Thyroid gland (tissue), 4 donors: ENCODE measurements around the gene ACSL3. TPM values are rescaled to one million over a fixed set of nuclear protein-coding genes. Genes with fewer than 3 reads are reported as not detected.

ENCODE experiments used
- DNase-seq, 2 donors: peaks; one replicate each; pipeline ENCODE4 v3.0.0-alpha.2; 2019
- H3K27ac ChIP-seq, 3 donors: fragments of 200-600 bp; sonication (generic); 1 replicate in 2 of 3; 2 replicates in 1 of 3; pipeline ENCODE4 v1.5.1; 2016 to 2019; ENCODE audit warnings: mild to moderate bottlenecking in 1 of 3, moderate library complexity in 1 of 3
- H3K27me3 ChIP-seq: fragments of 200-600 bp; sonication (generic); one replicate; pipeline ENCODE4 v1.5.1; 2019
- H3K36me3 ChIP-seq, 2 donors: fragments of 200-600 bp; sonication (generic); one replicate each; pipeline ENCODE4 v1.5.1; 2016 to 2019
- H3K4me1 ChIP-seq, 2 donors: fragments of 200-600 bp; sonication (generic); one replicate each; pipeline ENCODE4 v1.5.1; 2017 to 2019
- H3K4me3 ChIP-seq, 3 donors: fragments of 200-600 bp; sonication (generic); replicated peaks in 1 of 3; 1 replicate in 2 of 3; 2 replicates in 1 of 3; pipeline ENCODE4 v1.5.1; 2016; ENCODE audit warnings: mild to moderate bottlenecking in 1 of 3
- H3K9me3 ChIP-seq: fragments of 200-600 bp; sonication (generic); one replicate; pipeline ENCODE4 v1.5.1; 2017
- CTCF ChIP-seq, 6 experiments: fragments of 200-600 bp in 3 of 6; fragments of 450-650 bp in 3 of 6; sonication (generic) in 3 of 6; IDR thresholded peaks; one replicate each; pipeline ENCODE4 v1.5.1; 2016 to 2019; ENCODE audit warnings: antibody characterized with exemption in 6 of 6, mild to moderate bottlenecking in 2 of 6, inconsistent platforms in 1 of 6, moderate library complexity in 1 of 6
- POLR2A ChIP-seq, 2 donors: fragments of 450-650 bp; IDR thresholded peaks; one replicate each; pipeline ENCODE4 v1.6.1; 2017; ENCODE audit warnings: antibody characterized with exemption in 2 of 2, mild to moderate bottlenecking in 2 of 2, moderate library complexity in 1 of 2
- WGBS, 2 donors: methylation state at CpG; one replicate each; pipeline ENCODE4 v1.1.5; 2017; 5-methylcytosine and 5-hydroxymethylcytosine counted together
- intact Hi-C: fragments of 100-400 bp; cut with DNase I; formaldehyde crosslinking; loops from one replicate; pipeline ENCODE4 v1.15.1; 2023
- total RNA-seq, 4 donors: library from RNA; depleted of rRNA; stranded (reverse); fragments of >200 nt; gene quantifications; one replicate each; pipeline ENCODE4 v1.2.3, GENCODE V29; 2016

The ACSL3 gene
- total RNA-seq, 4 donors from 2014 or later = 62.0 to 85.8 (median 76.6) TPM

GRCh38 chr2:222976521-222977061 lies 115.8 kb downstream of the ACSL3 start:
- H3K27ac ChIP-seq = no peak overlapping the region
- intact Hi-C loops = loop anchor here (10.0 kb wide), 1 partner anchor 128 kb away; no protein-coding TSS in a partner anchor
- 76 to 78% methylated on average over 3 of the region's 3 CpGs for WGBS, 2 donors

GRCh38 chr2:222977121-222977520 lies 116.3 kb downstream of the ACSL3 start:
- DNase-seq = no peak

More at GRCh38 chr2:222976521-222977061, 115.8 kb downstream of the ACSL3 start:
- Histone ChIP-seq H3K27me3 (no peaks in the 10 kb centered on the region), H3K9me3 (no peaks in the 10 kb centered on the region), H3K4me1 (no peaks in the 10 kb centered on the region), H3K4me3 (no peak overlapping the region), H3K36me3 (no peaks in the 10 kb centered on the region)
- TF ChIP-seq CTCF (IDR thresholded peaks at IDR 0.05) (no peak), POLR2A (IDR thresholded peaks at IDR 0.05) (no peak)
- no peak for DNase-seq

DNA sequence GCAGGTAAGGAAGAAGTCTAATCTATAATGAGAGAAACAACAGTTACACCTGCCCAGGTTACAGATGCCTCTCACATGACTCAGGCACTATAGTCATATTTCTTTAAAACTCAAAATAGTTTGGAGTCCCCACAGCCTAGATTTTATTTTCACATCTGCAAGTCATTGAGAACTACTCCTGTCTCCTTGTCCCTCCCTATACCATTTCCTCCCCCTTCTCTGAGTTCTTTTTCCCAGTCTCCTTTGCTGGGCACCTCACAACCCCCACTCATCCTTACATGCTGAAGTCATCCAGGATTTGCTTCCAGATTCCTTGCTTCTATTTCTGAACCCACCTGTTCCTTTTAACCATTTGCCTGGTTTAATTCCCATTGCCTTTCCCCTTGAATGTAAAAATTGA lies 118.0 kb downstream of the ACSL3 start:
- intact Hi-C loops = loop anchor here (10.0 kb wide), 1 partner anchor 126 kb away; no protein-coding TSS in a partner anchor

More at GRCh38 chr2:222977121-222977520, 116.3 kb downstream of the ACSL3 start:
- Histone ChIP-seq H3K4me1 (peaks cover under 1 to 4% of the 10 kb centered on the region in 2 donors), H3K27me3 (no peaks in the 10 kb centered on the region), H3K36me3 (no peaks in the 10 kb centered on the region), H3K4me3 (no peak overlapping the region), H3K9me3 (no peaks in the 10 kb centered on the region), H3K27ac (no peak overlapping the region)
- TF ChIP-seq CTCF (IDR thresholded peaks at IDR 0.05) (no peak), POLR2A (IDR thresholded peaks at IDR 0.05) (no peak)
- intact Hi-C loops = loop anchor here (10.0 kb wide), 1 partner anchor 128 kb away; no protein-coding TSS in a partner anchor
- 91 to 93% methylated on average over 5 of the region's 5 CpGs for WGBS, 2 donors

DNA sequence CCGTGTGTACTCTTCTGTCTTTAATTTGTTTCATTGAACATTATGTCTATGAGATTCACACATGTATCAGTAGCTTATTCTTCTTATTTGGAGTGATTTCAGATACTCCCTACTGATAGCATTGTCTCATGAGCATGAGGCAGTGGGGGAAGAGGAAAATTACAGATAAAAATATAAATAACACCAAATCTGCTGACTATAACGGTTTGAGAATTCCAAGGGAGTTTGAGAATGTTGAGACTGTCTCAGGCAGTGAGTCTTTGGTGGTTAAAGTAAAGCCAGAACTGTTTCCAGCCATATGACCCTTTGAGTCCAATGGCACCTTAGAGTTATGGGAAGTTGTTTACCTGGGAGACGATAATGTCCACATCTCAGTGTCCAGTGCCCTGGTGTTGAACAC lies 118.6 kb downstream of the ACSL3 start:
- H3K4me3 ChIP-seq = no peak overlapping the region
- TF ChIP-seq CTCF (IDR thresholded peaks at IDR 0.05) = no peak
- no peak for TF ChIP-seq POLR2A (IDR thresholded peaks at IDR 0.05)
- no peak for DNase-seq
- peaks cover 6 to 9% of the 10 kb centered on the region in 2 donors for H3K4me1 ChIP-seq
- no peaks in the 10 kb centered on the region for H3K9me3 ChIP-seq
- H3K27ac ChIP-seq = no peak overlapping the region
- no peaks in the 10 kb centered on the region for H3K27me3 ChIP-seq
- WGBS, 2 donors = 68 to 76% methylated on average over 3 of the region's 3 CpGs
- H3K36me3 ChIP-seq = no peaks in the 10 kb centered on the region
- intact Hi-C loops = loop anchor here (10.0 kb wide), 1 partner anchor 125 kb away; no protein-coding TSS in a partner anchor

More for the DNA sequence above, 118.0 kb downstream of the ACSL3 start:
- no peaks in the 10 kb centered on the region for H3K36me3 ChIP-seq
- H3K27ac ChIP-seq = no peak overlapping the region
- peaks cover 6 to 9% of the 10 kb centered on the region in 2 donors for H3K4me1 ChIP-seq
- TF ChIP-seq CTCF (IDR thresholded peaks at IDR 0.05) (no peak), POLR2A (IDR thresholded peaks at IDR 0.05) (no peak)
- H3K4me3 ChIP-seq = no peak overlapping the region
- H3K27me3 ChIP-seq = no peaks in the 10 kb centered on the region
- DNase-seq = no peak
- no peaks in the 10 kb centered on the region for H3K9me3 ChIP-seq
